GM21390 (cell line): ENCODE results near the gene SRMS.
A peak's percentile ranks its signal among the peaks of the same experiment; 100 is the strongest.

Source experiments
- ATAC-seq: cut with Tn5 transposase; IDR thresholded peaks from one replicate; pipeline ENCODE4 v1.9.1; 2021; ENCODE audit not compliant: unreplicated experiment

SRMS gene

DNA sequence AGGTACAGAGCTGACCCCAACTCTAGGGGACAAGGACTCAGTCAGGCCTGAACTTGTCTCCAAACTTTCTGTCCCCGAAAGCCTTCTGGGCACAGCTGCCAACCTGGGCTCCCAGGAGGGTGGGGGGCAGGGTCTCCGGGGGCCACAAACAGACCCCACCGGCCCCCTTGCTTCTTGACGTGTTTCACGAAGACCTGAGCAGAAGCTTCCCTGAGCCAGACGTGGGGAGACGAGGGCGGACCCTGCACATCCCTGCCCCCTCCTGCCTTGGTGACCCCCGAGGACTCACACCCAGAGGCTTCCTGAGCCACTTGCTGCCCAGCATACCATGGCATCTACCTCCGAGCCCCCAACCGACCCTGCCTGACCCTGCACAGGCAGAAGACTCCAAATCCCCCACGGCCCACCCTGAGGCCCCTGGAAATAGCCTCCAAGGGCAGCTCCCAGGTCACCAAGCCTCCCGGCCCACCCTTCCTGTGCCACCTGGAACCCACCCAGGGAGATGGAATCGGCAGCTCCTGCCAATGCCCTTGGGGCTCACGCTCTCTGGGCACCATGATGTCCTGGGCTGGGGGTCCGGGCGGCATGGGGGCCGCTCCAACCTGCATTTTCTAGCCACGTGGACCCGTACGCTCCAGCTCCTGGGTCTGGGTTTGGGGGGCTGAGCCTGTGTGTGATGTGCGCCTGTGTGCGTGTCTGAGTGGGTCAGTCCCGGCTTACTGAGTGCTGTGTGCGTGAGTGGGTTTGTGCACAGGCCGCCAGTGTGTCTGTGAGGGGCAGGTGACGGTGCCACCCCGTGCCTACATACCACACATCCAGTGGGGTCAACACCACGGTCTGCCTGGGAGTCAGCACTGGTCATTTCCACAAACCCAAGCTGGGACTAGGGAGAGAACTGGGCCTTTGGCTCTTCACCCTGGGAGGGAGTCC lies 7.8 kb downstream of the SRMS start:
- ATAC-seq, result no peak

DNA sequence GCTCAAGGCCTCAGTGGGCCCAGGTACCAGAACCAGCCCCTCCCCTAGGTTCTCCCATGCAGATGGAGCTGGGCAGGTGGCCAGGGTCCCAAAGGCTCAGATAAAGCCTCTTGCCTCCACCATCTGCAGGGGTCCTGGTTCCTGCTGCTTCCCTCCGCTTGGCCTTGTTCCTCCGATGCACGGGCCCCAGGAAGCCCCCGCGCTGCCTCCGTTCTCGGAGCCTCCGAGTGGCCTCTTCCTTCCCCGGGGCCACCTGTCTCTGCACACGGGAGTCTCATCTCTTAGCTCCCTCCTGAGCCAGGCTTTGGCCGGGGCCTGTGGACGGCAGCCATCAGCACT lies 8.5 kb downstream of the SRMS start:
- no peak for ATAC-seq

DNA sequence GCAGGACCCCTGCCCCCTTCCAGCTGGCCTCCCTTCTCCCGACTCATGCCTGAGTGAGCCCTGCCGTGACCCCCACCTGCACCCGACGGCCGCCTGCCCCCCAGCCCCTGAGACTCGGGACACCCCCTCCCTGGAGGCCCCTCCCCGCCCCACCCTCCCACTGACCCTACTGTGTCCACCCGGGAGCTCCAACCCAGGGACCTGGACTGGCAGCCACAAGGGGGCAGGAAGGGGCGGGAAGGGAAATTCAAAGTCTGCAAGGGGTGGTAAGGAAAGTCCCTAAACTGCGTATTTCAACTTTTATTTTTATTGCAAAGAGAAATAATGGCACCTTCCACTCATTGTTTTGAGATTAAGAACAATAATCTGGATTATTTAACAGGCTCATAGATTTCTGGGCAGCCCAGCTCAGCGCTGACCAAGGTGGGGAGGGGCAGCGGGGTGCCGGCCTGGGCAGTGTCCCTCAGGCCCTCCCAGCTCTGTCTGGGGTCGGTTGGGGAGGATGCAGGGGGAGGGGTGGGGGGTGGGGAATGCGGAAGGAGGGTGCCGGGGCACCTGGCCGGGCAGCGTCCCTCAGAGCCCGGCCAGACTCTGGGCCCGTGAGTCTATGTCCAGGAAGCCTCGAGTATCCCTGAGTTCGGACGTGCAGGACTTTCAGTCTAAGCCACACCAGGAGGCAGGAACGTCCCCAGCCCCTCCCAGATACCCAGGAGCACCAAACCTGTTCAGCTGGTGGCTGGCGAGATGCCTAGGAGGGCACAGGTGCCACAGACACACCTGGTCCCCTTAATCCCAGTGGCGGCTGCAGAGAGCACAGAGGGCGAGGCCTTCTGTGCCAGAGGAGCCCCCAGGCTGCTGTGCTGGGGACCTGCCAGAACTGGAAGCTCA lies 9.1 kb downstream of the SRMS start:
- ATAC-seq, result no peak

DNA sequence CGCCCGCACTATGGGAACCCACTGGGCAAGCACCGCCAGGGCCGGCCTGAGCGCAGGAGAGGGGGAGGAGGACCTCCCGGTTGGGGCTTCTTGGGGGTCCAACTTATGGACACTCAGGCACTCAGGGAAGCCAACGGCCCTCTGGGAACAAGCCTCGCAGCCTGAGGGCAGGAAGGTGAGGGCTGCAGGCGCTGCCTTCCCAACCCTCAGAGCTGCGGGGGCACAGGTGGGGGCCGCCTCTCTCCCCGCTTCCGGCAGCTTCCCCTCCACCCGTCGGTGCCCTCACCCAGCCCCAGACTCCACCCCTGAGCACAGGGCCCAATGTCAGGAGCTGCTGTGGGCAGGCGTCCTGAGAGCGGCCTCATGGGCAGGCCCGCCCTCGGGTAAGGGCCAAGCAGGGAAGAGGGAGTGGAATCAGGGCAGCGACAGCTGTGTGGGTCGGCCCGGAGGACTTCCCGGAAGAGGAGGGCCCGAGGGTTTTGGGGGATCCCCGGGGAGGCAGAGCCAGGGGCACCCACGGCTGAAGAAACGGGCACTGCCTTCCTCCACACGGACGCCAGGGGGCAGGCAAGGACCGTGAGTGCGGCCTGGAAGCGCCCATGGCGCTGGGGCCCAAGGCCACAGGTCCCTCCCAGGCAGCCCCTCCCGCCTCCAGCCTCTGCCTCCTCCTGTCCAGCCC lies 9.9 kb downstream of the SRMS start:
- peak; percentile 82 for ATAC-seq

DNA sequence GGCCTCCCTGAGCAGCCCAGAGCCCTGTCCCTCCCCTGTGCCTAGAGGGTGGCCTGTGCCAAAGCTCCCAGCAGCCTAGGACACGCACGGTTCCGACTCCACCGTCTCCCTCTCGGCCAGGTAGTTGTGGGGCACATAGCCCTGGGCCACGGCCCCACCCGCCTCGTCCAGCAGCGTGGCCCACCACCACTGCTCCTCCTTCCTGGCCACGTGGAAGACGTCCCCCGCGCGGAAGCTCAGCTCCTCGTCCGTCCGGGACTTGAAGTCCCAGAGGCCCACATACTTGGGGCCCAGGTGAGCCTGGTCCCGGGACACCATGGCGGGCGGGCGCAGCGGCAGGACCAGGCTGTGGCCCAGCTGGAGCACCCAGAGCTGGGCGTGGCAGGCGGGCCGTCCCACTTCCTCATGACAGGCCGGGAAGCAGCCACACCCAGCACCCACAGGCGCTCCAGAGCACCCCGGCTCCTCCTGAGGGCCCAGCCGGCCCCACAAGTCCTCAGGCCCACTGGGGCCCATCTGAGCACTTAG lies 10.5 kb downstream of the SRMS start, which contains the start of gene PTK6:
TSS of gene PTK6 (minus strand) at position 380 of the 528 bp plus-strand sequence. CDS start at position 318, 62 bp downstream.
- ATAC-seq, result peak; percentile 15

DNA sequence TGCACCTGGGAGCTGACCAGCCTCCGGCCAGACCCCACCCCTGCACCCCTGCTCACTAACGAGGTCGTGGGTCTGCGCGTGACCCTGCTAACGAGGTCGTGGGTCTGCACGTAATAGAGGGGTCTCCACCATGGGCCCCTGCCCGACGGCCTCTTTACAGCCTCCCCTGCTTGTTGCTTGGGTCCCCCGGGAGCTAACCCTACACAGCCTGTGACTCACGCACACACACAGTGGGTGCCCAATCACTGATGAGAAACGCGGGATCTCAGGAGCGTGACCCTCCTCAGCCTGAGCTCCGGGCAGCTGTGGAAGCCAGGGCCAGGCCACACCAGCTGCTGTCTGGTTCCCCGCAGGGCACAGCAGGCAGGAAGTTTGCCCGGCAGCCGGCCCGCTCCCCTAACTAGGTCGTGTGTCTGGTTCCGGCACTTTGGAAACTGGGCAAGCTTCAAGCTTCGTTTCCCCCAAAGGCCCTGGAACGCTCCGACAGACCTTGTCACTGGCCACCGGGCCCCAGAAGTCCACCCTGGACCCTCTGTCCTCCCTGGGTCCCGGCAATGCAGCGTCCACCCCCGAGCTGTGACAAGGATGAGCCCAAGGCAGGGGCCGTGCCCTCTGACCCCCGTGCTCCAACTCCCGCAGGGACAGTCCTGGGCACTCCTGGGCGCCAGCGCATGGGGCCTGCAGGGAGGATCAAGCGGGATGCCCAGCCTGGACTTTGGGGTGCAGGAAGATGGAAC lies 11.1 kb downstream of the SRMS start:
- no peak for ATAC-seq

DNA sequence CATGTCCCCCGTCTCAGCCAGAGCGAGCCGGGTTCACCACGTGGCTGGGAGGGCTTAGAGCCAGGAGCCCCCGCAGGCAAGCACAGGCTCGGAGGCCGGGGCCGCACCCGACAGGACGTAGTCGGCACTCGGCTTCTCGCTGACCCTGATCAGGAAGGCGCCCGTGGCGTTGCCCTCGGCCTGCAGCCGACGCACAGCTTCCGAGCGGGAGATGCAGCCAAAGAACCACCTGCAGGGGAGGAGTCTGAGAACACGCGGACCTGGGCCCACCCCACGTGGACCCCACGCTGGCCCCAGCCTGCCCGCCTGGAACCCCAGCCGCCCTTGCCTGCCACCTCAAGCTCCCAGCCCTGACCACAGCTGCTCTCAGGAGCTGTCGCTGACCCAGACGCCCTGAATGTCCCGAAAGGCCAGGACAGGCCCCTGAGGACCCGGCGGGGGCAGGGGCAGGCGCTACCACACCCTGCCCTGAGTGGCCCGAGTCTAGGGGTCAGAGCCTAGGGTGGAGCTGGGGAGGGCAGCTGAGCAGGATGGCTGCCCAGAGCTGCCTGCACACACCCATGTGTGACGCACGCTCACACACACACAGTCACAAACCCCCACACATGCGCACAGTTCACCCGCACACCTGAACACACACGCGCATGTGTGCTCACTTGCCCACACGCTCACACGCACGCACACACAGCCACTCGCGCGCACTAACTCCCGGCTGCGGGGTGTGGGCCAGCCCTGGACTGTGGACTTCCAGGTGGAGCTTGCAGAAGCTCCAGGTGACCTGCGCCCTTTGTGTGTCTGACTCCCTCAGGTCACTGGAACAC lies 12.5 kb downstream of the SRMS start:
- no peak for ATAC-seq

DNA sequence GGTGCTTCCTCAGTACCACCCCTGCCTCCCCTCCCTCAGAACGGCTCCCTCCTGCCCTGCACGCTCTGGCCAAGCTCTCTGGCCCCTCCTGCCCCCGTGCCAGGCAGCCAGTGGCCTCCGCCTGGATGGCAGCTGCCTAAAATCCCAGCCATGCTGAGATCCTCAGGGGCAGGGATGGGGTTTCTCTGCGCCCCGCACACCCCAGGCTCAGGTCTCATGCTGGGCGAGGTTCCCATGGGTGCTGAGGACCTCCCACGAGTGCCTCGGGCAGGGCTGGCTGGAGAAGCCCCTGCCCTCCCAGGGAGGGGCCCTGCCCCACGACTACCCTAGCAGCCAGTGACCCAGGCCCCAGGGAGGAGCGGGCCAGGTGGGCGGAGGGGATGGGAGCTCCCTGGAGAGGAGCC lies 13.1 kb downstream of the SRMS start:
- no peak for ATAC-seq

DNA sequence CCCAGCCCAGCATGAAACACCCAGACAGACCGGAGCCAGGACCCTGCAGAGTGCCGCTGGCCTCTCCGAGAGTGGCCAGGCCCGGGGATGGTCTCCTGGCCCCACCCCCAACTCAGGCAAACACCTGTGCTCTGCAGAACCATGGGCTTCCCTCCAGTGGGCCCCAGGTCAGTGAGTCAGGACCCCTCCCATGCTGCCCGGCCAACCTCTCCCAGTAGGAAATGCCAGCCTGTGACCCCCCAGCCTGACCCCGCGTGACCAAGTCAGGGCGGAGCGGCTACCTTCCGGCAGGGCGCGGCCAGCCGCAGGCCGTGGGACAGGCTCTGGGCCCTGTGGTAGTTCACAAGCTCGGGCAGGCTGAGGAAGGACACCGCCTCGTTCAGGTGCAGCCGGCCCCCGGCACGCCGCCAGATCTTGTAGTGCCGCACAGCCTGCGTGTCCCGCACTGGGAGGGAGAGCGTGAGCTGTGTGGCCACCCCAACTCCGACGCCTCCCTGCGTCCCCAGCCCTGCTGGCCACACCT lies 13.6 kb downstream of the SRMS start:
- no peak for ATAC-seq

DNA sequence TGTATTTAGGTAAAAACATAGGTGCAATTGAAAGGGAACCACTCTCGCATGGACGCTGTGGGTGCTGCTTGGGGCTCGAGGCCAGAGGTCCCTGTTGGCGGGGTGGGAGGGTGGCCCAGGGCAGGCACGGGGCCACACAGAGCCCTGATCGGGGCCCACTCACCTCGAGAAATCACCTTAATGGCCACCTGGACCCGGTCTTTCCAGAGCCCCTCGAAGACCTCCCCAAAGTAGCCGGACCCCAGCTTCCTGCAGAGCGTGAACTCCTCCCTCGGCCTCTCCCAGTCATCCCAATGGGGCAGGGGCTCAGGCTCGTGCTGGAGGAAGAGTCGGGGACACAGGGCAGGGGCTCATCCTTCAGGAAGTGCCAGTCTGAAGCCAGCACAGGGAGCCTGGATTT lies 14.2 kb downstream of the SRMS start:
- no peak for ATAC-seq

DNA sequence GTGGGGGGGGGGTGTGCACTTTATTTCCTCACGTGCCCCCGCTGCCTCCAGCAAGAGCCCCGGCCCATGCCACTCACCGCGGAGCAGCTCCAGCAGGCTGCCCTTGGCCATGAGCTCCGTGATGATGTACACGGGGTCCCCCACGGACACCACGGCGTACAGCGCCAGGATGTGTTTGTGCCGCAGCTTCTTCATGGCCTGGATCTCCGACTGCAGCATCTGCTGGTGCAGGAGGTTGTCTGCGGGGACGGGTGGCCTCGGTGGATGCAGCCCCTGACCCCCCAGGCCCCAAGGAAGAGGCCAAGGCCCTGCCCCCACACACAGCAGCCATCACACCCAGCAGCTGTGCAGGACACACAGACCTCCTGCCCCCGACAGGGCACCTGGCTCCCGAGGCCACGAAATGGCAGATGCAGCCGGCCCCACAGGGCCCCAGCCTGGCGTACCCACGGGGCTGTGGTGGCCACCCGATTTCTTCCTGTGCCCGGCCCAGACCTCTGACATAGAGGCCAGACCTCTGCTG lies 15.0 kb downstream of the SRMS start:
- no peak for ATAC-seq

DNA sequence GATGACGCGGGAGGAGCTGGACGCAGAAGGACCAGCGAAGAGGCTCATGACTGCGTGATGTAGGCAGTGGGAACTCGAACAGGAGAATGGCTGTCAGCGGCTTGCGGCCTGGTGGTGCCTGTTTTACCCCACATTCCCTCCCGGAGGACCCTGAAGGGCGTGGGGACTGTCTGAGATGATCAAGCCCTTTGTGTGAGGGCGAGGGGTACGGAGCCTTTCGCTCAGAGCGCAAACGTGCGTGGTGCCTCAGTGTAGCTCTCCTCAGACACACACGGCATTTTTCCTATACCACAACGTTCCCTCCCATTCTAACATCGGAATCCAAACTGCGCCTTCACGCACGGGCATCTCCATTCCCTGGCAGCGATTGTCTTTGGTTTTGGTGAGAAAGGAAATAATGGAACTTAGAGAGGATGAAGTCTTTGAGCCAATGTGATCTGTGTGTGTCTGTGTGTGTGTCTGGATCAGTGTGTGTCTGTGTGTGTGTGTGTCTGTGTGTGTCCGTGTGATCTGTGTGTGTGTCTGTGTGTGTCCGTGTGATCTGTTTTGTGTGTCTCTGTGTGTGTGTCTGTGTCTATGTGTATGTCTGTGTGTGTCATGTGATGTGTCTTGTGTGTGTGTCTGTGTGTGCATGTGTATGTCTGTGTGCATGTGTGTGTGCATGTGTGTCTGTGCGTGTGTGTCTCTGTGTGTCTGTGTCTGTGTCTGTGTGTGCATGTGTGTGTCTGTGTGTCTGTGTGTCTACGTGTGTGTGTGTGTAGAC lies 15.7 kb downstream of the SRMS start:
- ATAC-seq, result no peak

DNA sequence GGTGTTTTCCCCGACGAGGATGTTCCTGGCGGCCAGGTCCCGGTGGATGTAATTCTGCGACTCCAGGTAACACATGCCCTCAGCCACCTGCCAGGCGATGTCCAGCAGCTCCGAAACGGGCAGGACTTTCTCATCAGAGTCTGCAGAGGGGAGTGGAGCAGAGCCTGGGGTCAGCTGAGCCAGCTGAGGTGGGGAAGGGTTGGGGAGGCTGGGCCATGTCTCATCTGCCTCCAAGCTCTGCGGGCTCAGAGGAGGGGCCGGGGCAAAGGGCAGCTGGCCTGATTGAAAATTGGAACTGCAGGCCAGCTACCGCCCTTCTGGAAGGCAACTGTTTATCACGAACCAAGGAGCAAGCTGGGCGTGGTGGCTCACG lies 16.8 kb downstream of the SRMS start:
- ATAC-seq, result no peak

DNA sequence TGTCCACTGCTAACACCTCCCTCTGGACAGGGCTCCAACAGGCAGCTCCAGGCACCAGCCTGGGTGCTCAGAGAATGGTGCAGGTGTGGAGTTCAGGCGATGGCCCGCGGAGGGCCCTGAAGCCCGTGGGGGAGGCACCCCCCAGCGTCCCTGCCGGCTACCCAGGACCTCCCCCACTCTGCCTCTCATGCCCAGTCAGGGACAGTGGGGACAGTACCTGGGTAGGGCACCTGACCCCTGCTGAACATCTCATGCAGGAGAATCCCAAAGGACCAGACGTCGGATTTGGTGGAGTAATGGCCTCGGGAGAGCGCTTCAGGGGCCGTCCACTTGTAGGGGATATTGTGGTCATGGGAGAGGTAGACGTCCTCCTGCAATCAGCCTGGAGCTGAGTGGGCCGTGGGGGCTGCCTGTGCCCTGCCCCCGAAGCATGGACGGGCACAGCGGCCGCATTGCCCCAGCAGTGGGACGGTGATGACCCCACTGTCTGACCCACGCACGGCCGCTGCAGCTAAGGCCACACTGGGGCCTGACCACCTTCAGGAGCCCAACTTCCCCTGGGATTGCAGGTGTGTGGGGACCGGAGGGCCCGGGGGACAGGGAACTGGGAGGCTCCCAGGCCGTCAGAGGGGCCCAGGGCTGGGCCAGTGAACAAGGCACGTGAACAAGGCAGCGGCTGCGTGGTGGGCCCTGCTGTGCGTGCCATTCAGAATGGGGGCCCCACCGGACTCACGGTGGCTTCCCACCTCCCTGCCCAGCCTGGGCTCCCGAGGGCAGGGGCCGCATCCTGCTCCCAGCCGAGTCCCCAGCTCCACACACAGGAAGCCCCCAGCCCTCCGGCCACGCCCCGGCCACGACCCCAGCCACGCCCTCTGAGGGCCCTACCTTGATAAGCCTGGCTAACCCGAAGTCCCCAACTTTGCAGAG lies 17.4 kb downstream of the SRMS start:
- no peak for ATAC-seq

DNA sequence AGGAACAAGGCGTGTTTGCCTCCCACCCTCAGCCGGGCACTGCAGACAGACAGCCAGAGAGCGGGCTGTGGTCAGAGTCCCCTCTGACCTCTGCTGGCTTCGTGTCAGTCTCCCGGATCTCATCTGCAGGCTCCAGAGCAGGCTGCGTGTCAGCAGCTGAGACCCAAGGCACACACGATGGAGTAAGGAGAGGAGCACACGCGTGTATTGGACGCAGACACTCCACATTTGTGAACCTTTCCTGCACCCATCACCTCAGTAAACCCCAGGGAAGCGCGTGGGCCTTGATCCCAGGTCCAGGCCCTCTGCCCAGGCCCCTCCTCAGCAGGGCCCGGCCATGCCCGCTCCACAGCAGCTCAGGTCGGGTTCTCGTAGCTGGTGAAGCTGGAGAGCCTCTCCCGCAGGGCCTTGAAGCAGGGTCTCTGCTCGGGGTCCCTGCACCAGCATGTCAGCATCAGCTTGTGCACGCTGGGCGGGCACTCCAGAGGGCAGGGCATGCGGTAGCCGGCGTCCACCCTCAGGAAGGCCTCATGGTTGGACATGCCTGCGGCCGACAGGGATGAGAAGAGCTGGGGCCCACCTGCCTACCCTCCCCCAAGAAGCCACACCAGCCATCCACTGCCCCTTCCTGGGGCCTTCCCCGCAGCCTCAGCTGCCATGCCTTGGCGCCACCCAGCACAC lies 18.2 kb downstream of the SRMS start:
- no peak for ATAC-seq

DNA sequence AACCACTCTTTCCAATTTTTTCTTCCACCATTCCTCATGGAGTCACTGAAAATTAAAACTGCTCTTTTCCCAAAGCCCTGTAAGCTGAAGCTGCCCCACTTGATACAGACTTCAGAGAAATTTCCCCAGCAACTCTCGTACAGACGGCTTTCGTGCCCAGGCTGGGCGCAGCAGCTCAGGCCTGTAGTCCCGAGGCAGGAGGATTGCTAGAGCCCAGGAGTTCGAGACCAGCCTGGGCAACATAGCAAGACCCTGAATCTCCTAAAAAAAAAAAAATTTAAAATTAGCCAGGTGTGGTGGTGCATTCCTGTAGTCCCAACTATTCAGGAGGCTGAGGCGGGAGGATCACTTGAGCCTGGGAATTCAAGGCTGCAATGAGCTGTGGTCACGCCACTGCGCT lies 20.4 kb downstream of the SRMS start:
- ATAC-seq, result no peak

DNA sequence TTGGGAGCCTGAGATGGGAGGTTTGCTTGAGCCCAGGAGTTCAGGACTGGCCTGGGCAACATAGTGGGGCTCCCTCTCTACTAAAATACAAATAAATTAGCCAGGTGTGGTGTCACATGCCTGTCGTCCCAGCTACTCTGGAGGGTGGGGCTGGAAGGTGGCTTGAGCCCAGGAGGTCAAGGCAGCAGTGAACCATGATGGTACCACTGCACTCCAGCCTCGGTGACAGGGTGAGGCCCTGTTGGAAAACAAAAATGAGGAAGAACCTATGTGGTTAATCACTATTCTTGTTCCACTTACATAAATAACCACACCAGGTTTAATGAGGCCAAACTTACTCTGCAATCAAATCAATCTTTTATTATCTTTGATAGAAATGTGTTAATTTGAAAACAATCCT lies 21.6 kb downstream of the SRMS start:
- ATAC-seq, result no peak
